IPS-20b (cell line): ENCODE results near the gene HSPE1.
"Not testable (repeated sequence)": the region's sequence is repeated elsewhere in the genome, so short reads cannot be mapped to it uniquely, and the experiment has no call there.

ENCODE experiments used
- H3K27ac ChIP-seq: one replicate; pipeline ENCODE4 v1.5.1; 2013; ENCODE audit warnings: low read length
- H3K27me3 ChIP-seq: 2 replicates; pipeline ENCODE4 v1.6.1; 2013; ENCODE audit warnings: mild to moderate bottlenecking, low read length, inconsistent platforms; ENCODE audit not compliant: insufficient read depth
- H3K36me3 ChIP-seq: 2 replicates; pipeline ENCODE4 v1.6.1; 2013; ENCODE audit warnings: low read depth, mild to moderate bottlenecking, inconsistent platforms, low read length, moderate library complexity; ENCODE audit not compliant: insufficient read depth
- H3K4me1 ChIP-seq: 2 replicates; pipeline ENCODE4 v1.6.1; 2013; ENCODE audit warnings: mild to moderate bottlenecking, control low read depth, inconsistent platforms, low read length, moderate library complexity; ENCODE audit not compliant: insufficient read depth
- H3K4me3 ChIP-seq: 2 replicates; pipeline ENCODE4 v1.5.1; 2013; ENCODE audit warnings: mild to moderate bottlenecking, low read length, inconsistent platforms
- H3K9ac ChIP-seq: 2 replicates; pipeline ENCODE4 v1.6.1; 2013; ENCODE audit warnings: low read depth, mild to moderate bottlenecking, inconsistent platforms, low read length, moderate library complexity
- H3K9me3 ChIP-seq: 2 replicates; pipeline ENCODE4 v1.6.1; 2013; ENCODE audit warnings: mild to moderate bottlenecking, low read depth, low read length, inconsistent platforms; ENCODE audit not compliant: insufficient read depth

HSPE1 gene

DNA sequence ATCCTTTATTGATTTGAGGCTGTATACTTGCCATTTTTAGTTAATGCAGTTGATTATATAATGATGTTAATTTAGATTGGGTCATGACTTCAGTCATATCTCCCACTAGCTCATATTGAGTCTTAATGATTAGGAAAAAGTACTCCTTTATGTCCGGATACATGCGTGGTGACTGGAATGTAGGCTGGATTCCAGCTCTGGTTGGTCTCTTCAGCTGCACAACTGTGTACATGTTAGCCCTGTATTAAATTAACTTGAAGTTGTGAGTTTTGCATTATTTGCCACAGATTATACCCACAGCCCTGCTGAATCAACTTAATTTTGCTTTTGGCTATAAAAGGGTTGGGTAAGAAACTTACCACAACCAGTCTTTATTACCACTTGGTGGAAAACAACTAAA is 38.2 kb downstream of the HSPE1 start:
- H3K36me3 ChIP-seq, result peaks cover 76% of the 10 kb centered on the region
- no peaks in the 10 kb centered on the region; the same call in 1 of the 2 replicates for H3K4me1 ChIP-seq
- no peaks in the 10 kb centered on the region for H3K9me3 ChIP-seq
- H3K27me3 ChIP-seq, result no peaks in the 10 kb centered on the region
- H3K27ac ChIP-seq, result no peak overlapping the region
- H3K9ac ChIP-seq, result no peak overlapping the region
- H3K4me3 ChIP-seq, result no peak overlapping the region

DNA sequence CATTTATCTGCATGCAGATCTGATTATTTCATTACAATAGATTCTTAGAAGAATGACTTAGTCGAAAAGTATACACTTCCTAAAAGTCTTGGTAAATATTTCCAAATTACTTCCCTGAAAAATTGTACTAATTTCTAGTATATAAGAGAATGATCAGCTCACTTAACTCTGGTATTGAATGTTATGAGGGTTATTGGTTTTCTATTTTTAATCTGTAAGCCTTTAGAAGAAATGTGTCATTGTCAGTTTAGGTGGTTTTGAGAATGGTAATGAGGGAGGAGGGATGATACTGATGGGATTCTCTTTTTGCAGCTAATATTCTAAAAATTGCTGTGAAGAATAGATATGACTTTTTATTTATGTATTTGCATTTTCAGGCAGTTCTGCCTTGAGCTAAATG is 39.6 kb downstream of the HSPE1 start:
- Histone ChIP-seq H3K27me3 (no peaks in the 10 kb centered on the region), H3K9ac (no peak overlapping the region), H3K4me3 (no peak overlapping the region), H3K27ac (no peak overlapping the region), H3K9me3 (no peaks in the 10 kb centered on the region), H3K4me1 (no peaks in the 10 kb centered on the region; the same call in 1 of the 2 replicates), H3K36me3 (peaks cover 86% of the 10 kb centered on the region)

DNA sequence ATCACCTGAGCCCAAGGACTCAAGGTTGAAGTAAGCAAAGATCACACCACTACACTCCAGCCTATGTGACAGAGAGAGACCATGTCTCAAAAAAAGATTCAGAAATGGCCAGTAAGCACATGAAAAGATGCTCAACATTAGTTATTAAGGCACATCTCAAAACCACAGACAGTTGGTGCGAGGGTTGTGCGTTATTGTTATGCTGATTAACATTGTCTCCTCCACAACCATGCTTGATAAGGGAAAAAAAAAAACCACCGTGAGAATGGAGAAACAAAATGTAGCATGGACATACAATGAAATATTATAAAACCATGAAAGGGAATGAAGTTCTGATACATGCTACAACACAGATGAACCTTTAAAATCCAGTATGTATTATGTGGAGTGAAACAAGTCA is 43.0 kb downstream of the HSPE1 start:
- Histone ChIP-seq H3K9me3 (no peaks in the 10 kb centered on the region), H3K36me3 (peaks cover 73% of the 10 kb centered on the region), H3K9ac (no peak overlapping the region)

DNA sequence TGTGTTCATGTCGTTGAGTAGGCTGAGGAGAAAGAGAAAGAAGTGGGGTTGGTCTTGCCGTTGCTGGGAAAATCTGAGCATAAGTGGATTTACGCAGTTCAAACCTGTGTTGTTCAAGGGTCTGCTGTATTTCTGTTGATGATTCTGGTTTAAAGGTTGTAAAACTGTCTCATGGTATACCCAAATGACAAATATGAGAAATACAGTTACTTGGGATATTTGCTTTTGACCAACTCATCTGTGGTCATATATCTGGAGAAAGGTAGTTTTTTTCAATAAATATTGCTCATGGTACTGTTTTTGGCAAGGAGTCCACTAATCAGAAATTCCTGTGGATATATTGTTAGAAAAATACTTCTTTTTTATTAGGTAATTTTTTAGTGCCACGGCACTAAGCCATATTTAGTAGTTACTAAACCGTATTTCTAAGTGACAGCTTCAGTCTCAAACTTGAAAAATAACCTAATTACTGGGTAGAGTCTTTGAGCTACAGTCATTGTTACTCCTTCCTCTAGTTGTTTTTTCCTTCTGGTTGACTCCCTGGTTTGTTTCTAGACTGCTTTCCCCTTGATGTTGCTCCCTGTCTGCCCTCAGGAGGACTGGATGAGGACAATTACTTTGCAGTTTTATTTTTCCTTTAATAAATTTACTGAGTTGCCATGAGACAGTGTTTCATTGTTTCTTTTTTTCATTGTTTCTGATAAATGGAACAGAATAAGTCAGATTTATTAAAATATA is 47.2 kb downstream of the HSPE1 start:
- Histone ChIP-seq H3K27me3 (no peaks in the 10 kb centered on the region), H3K9ac (no peak overlapping the region), H3K4me3 (no peak overlapping the region), H3K4me1 (no peaks in the 10 kb centered on the region; the same call in 1 of the 2 replicates), H3K36me3 (peaks cover 71% of the 10 kb centered on the region), H3K9me3 (no peaks in the 10 kb centered on the region), H3K27ac (no peak overlapping the region)

More for the DNA sequence above, 43.0 kb downstream of the HSPE1 start:
- Histone ChIP-seq H3K27me3 (no peaks in the 10 kb centered on the region), H3K27ac (no peak overlapping the region), H3K4me3 (no peak overlapping the region), H3K4me1 (no peaks in the 10 kb centered on the region; the same call in 1 of the 2 replicates)

DNA sequence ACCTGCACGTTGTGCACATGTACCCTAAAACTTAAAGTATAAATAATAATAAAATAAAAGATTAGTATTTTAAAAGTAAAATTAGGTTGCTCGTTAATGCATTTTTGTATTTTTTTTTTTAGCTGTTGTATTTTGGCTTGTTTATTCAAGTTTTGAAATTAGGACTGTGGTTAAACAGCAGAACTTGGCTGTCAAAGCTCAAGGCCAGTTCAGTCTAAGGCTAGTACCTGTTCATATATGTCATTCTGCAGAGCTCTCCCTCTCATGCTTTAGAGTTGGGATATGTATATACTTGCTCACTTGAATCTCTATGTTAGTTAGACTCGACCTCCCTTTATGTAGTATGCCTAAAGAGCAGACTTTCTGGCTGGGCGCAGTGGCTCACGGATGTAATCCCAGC is 48.4 kb downstream of the HSPE1 start:
- H3K9me3 ChIP-seq, result no peaks in the 10 kb centered on the region
- H3K36me3 ChIP-seq, result peaks cover 70% of the 10 kb centered on the region
- no peaks in the 10 kb centered on the region for H3K27me3 ChIP-seq
- H3K9ac ChIP-seq, result no peak overlapping the region
- H3K27ac ChIP-seq, result no peak overlapping the region
- no peaks in the 10 kb centered on the region for H3K4me1 ChIP-seq
- no peak overlapping the region for H3K4me3 ChIP-seq

DNA sequence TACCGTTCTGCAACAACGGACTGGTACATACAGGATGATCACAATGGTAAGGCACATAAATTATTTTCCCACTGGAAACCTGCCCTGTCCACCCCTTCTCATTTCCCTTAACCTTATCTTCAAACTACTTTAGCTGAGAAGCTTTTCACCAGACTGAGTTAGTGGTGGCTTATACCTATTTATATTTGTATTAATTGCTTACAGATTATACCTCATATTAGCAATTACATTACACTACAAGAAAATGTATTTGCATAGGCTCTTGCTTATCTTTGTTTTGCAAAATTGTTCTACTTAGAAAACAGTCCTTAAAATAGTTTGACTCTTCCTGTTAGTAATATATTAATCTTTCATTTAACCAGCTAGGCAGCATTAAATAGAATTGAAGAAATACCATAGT is 51.1 kb downstream of the HSPE1 start:
- H3K27ac ChIP-seq, H3K4me1 ChIP-seq, H3K27me3 ChIP-seq, H3K4me3 ChIP-seq, H3K9me3 ChIP-seq, H3K9ac ChIP-seq: not testable (repeated sequence)
- H3K36me3 ChIP-seq, result peaks cover 65% of the 10 kb centered on the region
